ENCODE data around the gene JCAD. TPM values are rescaled to one million over a fixed set of nuclear protein-coding genes. Genes with fewer than 3 reads are reported as not detected.
"Not testable (repeated sequence)": the region's sequence is repeated elsewhere in the genome, so short reads cannot be mapped to it uniquely, and the experiment has no call there.

The JCAD gene
- 20.9 and 23.5 TPM in 2 replicates for total RNA-seq (2014; rRNA removed; shearing (Covaris generic); ENCODE audit: low replicate concordance)

- in situ Hi-C loops (cut with HindIII; ENCODE audit: low pct_unique_long_range_greater_than_20kb, low sequenced_read_pairs): no loop called here
- peak; percentile 64 for DNase-seq (ENCODE audit: low read depth)
Observed at GRCh38 chr10:30059209-30060107, at the start of gene JCAD. Gene JCAD (minus strand): TSS chr10:30059586. CDS start chr10:30047812, 11,774 bp downstream.

- in situ Hi-C loops (cut with HindIII; ENCODE audit: low pct_unique_long_range_greater_than_20kb, low sequenced_read_pairs): no loop called here
- DNase-seq (ENCODE audit: low read depth): no peak
Observed at GRCh38 chr10:30106987-30107386, 47.6 kb upstream of the JCAD start.

- in situ Hi-C loops (cut with HindIII; ENCODE audit: low pct_unique_long_range_greater_than_20kb, low sequenced_read_pairs): no loop called here
- no peak for DNase-seq (ENCODE audit: low read depth)
Observed at GRCh38 chr10:30103595-30104320, 44.4 kb upstream of the JCAD start.

- in situ Hi-C loops (cut with HindIII; ENCODE audit: low pct_unique_long_range_greater_than_20kb, low sequenced_read_pairs): not testable (repeated sequence)
- DNase-seq (ENCODE audit: low read depth): peak; percentile 18
Observed at GRCh38 chr10:30099706-30100105, 40.3 kb upstream of the JCAD start.

GRCh38 chr10:30099101-30099500 is 39.7 kb upstream of the JCAD start:
- in situ Hi-C loops (cut with HindIII; ENCODE audit: low pct_unique_long_range_greater_than_20kb, low sequenced_read_pairs): no loop called here
- DNase-seq (ENCODE audit: low read depth): no peak

- DNase-seq (ENCODE audit: low read depth): peak; percentile 43
- in situ Hi-C loops (cut with HindIII; ENCODE audit: low pct_unique_long_range_greater_than_20kb, low sequenced_read_pairs): no loop called here
Observed at GRCh38 chr10:30098629-30099028, 39.2 kb upstream of the JCAD start.

GRCh38 chr10:30096564-30096963 is 37.2 kb upstream of the JCAD start:
- in situ Hi-C loops (cut with HindIII; ENCODE audit: low pct_unique_long_range_greater_than_20kb, low sequenced_read_pairs): no loop called here
- DNase-seq (ENCODE audit: low read depth): no peak

GRCh38 chr10:30095631-30096422 is 36.4 kb upstream of the JCAD start:
- DNase-seq (ENCODE audit: low read depth): no peak
- in situ Hi-C loops (cut with HindIII; ENCODE audit: low pct_unique_long_range_greater_than_20kb, low sequenced_read_pairs): no loop called here

GRCh38 chr10:30094601-30095000 is 35.2 kb upstream of the JCAD start:
- no peak for DNase-seq (ENCODE audit: low read depth)
- in situ Hi-C loops (cut with HindIII; ENCODE audit: low pct_unique_long_range_greater_than_20kb, low sequenced_read_pairs): no loop called here

- in situ Hi-C loops (cut with HindIII; ENCODE audit: low pct_unique_long_range_greater_than_20kb, low sequenced_read_pairs): no loop called here
- no peak for DNase-seq (ENCODE audit: low read depth)
Observed at GRCh38 chr10:30093303-30093950, 34.0 kb upstream of the JCAD start.

GRCh38 chr10:30092151-30092790 is 32.9 kb upstream of the JCAD start:
- peak; percentile 53 for DNase-seq (ENCODE audit: low read depth)
- in situ Hi-C loops (cut with HindIII; ENCODE audit: low pct_unique_long_range_greater_than_20kb, low sequenced_read_pairs): no loop called here

GRCh38 chr10:30091136-30091535 is 31.8 kb upstream of the JCAD start:
- in situ Hi-C loops (cut with HindIII; ENCODE audit: low pct_unique_long_range_greater_than_20kb, low sequenced_read_pairs): no loop called here
- DNase-seq (ENCODE audit: low read depth): no peak

- no peak for DNase-seq (ENCODE audit: low read depth)
- in situ Hi-C loops (cut with HindIII; ENCODE audit: low pct_unique_long_range_greater_than_20kb, low sequenced_read_pairs): no loop called here
Observed at GRCh38 chr10:30088178-30088577, 28.8 kb upstream of the JCAD start.

- DNase-seq (ENCODE audit: low read depth): no peak
- in situ Hi-C loops (cut with HindIII; ENCODE audit: low pct_unique_long_range_greater_than_20kb, low sequenced_read_pairs): no loop called here
Observed at GRCh38 chr10:30083934-30084333, 24.5 kb upstream of the JCAD start.

- in situ Hi-C loops (cut with HindIII; ENCODE audit: low pct_unique_long_range_greater_than_20kb, low sequenced_read_pairs): no loop called here
Observed at GRCh38 chr10:30081182-30081581, 21.8 kb upstream of the JCAD start.

GRCh38 chr10:30080161-30080560 is 20.8 kb upstream of the JCAD start:
- no peak for DNase-seq (ENCODE audit: low read depth)
- in situ Hi-C loops (cut with HindIII; ENCODE audit: low pct_unique_long_range_greater_than_20kb, low sequenced_read_pairs): no loop called here

More at GRCh38 chr10:30081182-30081581, 21.8 kb upstream of the JCAD start:
- DNase-seq (ENCODE audit: low read depth): no peak

GRCh38 chr10:30079408-30079807 is 20.0 kb upstream of the JCAD start:
- DNase-seq (ENCODE audit: low read depth): no peak
- in situ Hi-C loops (cut with HindIII; ENCODE audit: low pct_unique_long_range_greater_than_20kb, low sequenced_read_pairs): no loop called here

GRCh38 chr10:30075481-30075880 is 16.1 kb upstream of the JCAD start:
- in situ Hi-C loops (cut with HindIII; ENCODE audit: low pct_unique_long_range_greater_than_20kb, low sequenced_read_pairs): no loop called here
- DNase-seq (ENCODE audit: low read depth): no peak

All from Caki2 (cell line).